Caco-2 (cell line): ENCODE data around the gene NUP93. TPM values are rescaled to one million over a fixed set of nuclear protein-coding genes. Genes with fewer than 3 reads are reported as not detected.

ENCODE experiments used
- BruUV-seq: library from RNA; stranded (reverse); fragments of 400-500 nt; replicated peaks from 2 replicates; lab custom pipeline; 2021; lab: Mats Ljungman, UMichigan
- CTCF ChIA-PET: fragments of 300-600 bp; sonication (Branson Sonifier 250); formaldehyde crosslinking; loops from one replicate; lab custom pipeline; 2022; ENCODE audit warnings: antibody characterized with exemption; lab: Charles Lee
- POLR2A ChIA-PET: fragments of 300-600 bp; sonication (Branson Sonifier 250); formaldehyde crosslinking; loops from one replicate; lab custom pipeline; 2022; ENCODE audit warnings: antibody characterized with exemption; lab: Charles Lee
- DNase-seq, 2 experiments: peaks; one replicate each; pipeline versions ENCODE4 v3.0.0 to v3.0.0-alpha.2; 2020 to 2022
- H3K27me3 ChIP-seq: replicated peaks from 2 replicates; pipeline ENCODE4 v1.6.0; 2011; ENCODE audit warnings: low read length; ENCODE audit not compliant: control insufficient read depth, insufficient read depth
- H3K36me3 ChIP-seq: 2 replicates; pipeline ENCODE4 v1.5.1; 2011; ENCODE audit warnings: low read length; ENCODE audit not compliant: control insufficient read depth, insufficient read depth
- H3K4me1 ChIP-seq: fragments of 250-450 bp; sonication (Bioruptor Pico); 2 replicates; pipeline ENCODE4 v1.5.1; 2020; ENCODE audit warnings: mild to moderate bottlenecking
- H3K4me3 ChIP-seq: 2 replicates; pipeline ENCODE4 v1.5.1; 2011; ENCODE audit warnings: low read depth, mild to moderate bottlenecking, control low read depth, low read length
- H3K9me3 ChIP-seq: fragments of 250-450 bp; sonication (Bioruptor Pico); 2 replicates; pipeline ENCODE4 v1.5.1; 2020; ENCODE audit warnings: mild to moderate bottlenecking, moderate library complexity
- H3K27ac Mint-ChIP-seq: one replicate; pipeline ENCODE4 v1.8.0; 2022; ENCODE audit warnings: mixed read lengths; ENCODE audit not compliant: unreplicated experiment
- H3K27me3 Mint-ChIP-seq: one replicate; pipeline ENCODE4 v1.8.0; 2022; ENCODE audit warnings: mixed read lengths; ENCODE audit not compliant: insufficient read depth, unreplicated experiment
- H3K36me3 Mint-ChIP-seq: one replicate; pipeline ENCODE4 v1.8.0; 2022; ENCODE audit warnings: mild to moderate bottlenecking, mixed read lengths; ENCODE audit not compliant: insufficient read depth, unreplicated experiment
- H3K4me1 Mint-ChIP-seq: one replicate; pipeline ENCODE4 v1.8.0; 2022; ENCODE audit warnings: low read depth, mixed read lengths; ENCODE audit not compliant: unreplicated experiment
- H3K4me3 Mint-ChIP-seq: one replicate; pipeline ENCODE4 v1.8.0; 2022; ENCODE audit warnings: mild to moderate bottlenecking, moderate library complexity, mixed read lengths; ENCODE audit not compliant: unreplicated experiment
- H3K9me3 Mint-ChIP-seq: one replicate; pipeline ENCODE4 v1.8.0; 2022; ENCODE audit warnings: mixed read lengths; ENCODE audit not compliant: unreplicated experiment
- intact Hi-C: fragments of 100-400 bp; cut with micrococcal nuclease; formaldehyde crosslinking; loops from one replicate; pipeline ENCODE4 v1.10.0; 2022; ENCODE audit not compliant: unreplicated experiment
- total RNA-seq: library from RNA; stranded (reverse); gene quantifications from 2 replicates; pipeline ENCODE4 v1.2.3, GENCODE V29; 2022
- TF ChIP-seq, protein P1 (sequence below), 2 experiments: fragments of 200-600 bp in 1 of 2; IDR thresholded peaks; 1 replicate in 1 of 2; 2 replicates in 1 of 2; pipeline versions ENCODE4 v1.5.1 to v1.8.0; 2011 to 2022; ENCODE audit warnings: antibody characterized with exemption in 1 of 2, control low read depth in 1 of 2, inconsistent platforms in 1 of 2, low read depth in 1 of 2, low read length in 1 of 2, mild to moderate bottlenecking in 1 of 2, moderate library complexity in 1 of 2; ENCODE audit not compliant: insufficient read depth in 1 of 2, severe bottlenecking in 1 of 2, unreplicated experiment in 1 of 2

Gene NUP93
- total RNA-seq, 1 experiment from 2014 or later = 148 TPM

DNA sequence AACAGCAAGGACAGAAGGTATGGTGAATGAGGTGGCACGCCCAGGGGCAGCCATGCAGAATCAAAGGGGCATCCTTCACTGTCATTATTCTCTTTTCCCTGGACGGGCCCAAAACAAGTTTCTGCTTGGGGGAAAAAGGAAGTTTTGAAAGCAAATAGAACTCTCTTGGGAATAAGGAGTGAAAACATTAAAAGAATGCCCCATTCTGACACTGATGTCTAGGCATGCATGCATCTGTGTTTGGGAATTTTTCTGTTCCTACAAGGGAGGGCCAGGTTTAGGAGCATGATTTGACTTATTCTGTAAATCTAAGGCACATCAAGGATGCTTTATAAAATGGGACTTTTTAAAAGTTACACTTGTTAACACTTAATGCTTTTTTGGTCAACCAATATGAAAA lies 100.7 kb downstream of the NUP93 start:
- Mint-ChIP-seq H3K9me3 (no peaks in the 10 kb centered on the region), H3K27me3 (no peaks in the 10 kb centered on the region), H3K36me3 (peaks cover 66% of the 10 kb centered on the region), H3K4me3 (no peak overlapping the region), H3K4me1 (no peaks in the 10 kb centered on the region), H3K27ac (no peak overlapping the region)
- ChIA-PET CTCF (interaction anchor here (0.6 kb wide), 1 partner anchor 36 kb away, joined by 5 read pairs; no protein-coding TSS in a partner anchor), POLR2A (no interaction called here)
- no peaks in the 10 kb centered on the region for H3K27me3 ChIP-seq
- H3K4me1 ChIP-seq = peaks cover 9% of the 10 kb centered on the region
- BruUV-seq = no TSS peak
- H3K36me3 ChIP-seq = no peaks in the 10 kb centered on the region
- H3K9me3 ChIP-seq = no peaks in the 10 kb centered on the region
- intact Hi-C loops = no loop called here
- no peak overlapping the region for H3K4me3 ChIP-seq
- DNase-seq = no peak
- TF ChIP-seq, protein P1, sequence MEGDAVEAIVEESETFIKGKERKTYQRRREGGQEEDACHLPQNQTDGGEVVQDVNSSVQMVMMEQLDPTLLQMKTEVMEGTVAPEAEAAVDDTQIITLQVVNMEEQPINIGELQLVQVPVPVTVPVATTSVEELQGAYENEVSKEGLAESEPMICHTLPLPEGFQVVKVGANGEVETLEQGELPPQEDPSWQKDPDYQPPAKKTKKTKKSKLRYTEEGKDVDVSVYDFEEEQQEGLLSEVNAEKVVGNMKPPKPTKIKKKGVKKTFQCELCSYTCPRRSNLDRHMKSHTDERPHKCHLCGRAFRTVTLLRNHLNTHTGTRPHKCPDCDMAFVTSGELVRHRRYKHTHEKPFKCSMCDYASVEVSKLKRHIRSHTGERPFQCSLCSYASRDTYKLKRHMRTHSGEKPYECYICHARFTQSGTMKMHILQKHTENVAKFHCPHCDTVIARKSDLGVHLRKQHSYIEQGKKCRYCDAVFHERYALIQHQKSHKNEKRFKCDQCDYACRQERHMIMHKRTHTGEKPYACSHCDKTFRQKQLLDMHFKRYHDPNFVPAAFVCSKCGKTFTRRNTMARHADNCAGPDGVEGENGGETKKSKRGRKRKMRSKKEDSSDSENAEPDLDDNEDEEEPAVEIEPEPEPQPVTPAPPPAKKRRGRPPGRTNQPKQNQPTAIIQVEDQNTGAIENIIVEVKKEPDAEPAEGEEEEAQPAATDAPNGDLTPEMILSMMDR (IDR thresholded peaks at IDR 0.05; ENCODE audit: insufficient read depth in 1 of 2, low read depth in 1 of 2, low read length in 1 of 2, severe bottlenecking in 1 of 2, unreplicated experiment in 1 of 2) = no peak

DNA sequence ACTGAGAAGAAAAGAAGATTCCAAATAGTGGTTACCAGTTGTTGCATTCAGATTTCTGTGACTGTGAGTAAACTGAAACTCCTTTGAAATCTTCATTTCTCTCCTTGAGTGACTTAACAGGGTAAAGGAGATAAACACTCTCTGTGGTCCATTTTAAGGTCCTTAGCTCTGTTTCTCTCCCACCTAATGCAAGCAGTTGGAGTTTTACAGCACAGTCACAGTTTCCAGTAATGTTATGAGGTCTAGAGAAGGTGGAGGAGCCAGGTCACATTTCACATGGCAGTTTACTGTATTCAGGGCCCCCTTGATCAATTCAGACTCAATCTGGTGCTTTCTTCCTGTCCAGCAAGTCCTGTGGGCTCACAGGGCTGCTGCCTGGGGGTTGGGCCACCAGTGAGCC lies 102.8 kb downstream of the NUP93 start:
- no peak for DNase-seq

DNA sequence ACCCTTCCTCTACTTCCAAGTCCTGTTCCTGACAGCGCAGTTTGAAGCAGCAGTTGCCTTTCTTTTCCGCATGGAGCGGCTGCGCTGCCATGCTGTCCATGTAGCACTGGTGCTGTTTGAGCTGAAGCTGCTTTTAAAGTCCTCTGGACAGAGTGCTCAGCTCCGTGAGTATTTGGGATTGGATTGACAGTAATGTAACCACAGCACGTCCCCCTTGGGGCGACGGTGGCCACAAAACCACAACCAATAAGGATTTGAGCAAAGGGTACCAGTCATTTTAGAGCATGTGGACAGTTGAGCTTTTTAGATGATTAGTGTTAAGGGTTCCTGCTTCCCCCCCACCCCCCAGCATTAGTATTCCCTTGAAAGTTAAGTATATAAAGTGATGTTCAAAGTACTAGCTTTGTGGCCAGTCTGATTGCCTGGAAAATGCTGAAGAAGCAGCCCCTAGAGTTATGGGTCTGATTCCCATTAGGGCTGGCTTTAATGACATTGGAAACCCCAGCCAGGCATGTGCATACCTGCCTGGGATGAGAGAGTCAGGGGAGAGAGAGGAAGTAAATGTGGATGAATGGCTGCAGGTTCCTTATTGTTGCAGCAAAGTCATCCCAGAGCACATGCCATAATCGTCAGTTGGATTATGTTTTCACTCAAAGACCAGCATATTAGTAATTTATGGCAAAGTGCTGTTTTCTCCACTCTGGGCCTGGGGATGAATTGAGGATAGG lies 103.5 kb downstream of the NUP93 start:
- Mint-ChIP-seq H3K4me3 (no peak overlapping the region), H3K9me3 (no peaks in the 10 kb centered on the region), H3K27me3 (no peaks in the 10 kb centered on the region), H3K27ac (peak overlapping the region; percentile 69), H3K4me1 (peaks cover 7% of the 10 kb centered on the region), H3K36me3 (peaks cover 68% of the 10 kb centered on the region)
- Histone ChIP-seq H3K27me3 (no peaks in the 10 kb centered on the region), H3K4me1 (peaks cover 22% of the 10 kb centered on the region), H3K4me3 (no peak overlapping the region), H3K36me3 (peaks cover 5% of the 10 kb centered on the region), H3K9me3 (no peaks in the 10 kb centered on the region)
- intact Hi-C loops = no loop called here
- no TSS peak for BruUV-seq
- ChIA-PET CTCF (interaction anchor here (0.6 kb wide), 1 partner anchor 30 kb away, joined by 5 read pairs; no protein-coding TSS in a partner anchor), POLR2A (no interaction called here)
- DNase-seq = no peak
- TF ChIP-seq, protein P1 (IDR thresholded peaks at IDR 0.05; ENCODE audit: insufficient read depth in 1 of 2, low read depth in 1 of 2, low read length in 1 of 2, severe bottlenecking in 1 of 2, unreplicated experiment in 1 of 2) = no peak

More for the DNA sequence above, 102.8 kb downstream of the NUP93 start:
- Mint-ChIP-seq H3K4me1 (peaks cover 7% of the 10 kb centered on the region), H3K27me3 (no peaks in the 10 kb centered on the region), H3K9me3 (no peaks in the 10 kb centered on the region), H3K36me3 (peaks cover 64% of the 10 kb centered on the region), H3K27ac (peak overlapping the region; percentile 69), H3K4me3 (no peak overlapping the region)
- ChIA-PET POLR2A (no interaction called here), CTCF (interaction anchor here (0.6 kb wide), 1 partner anchor 30 kb away, joined by 5 read pairs; no protein-coding TSS in a partner anchor)
- Histone ChIP-seq H3K4me3 (no peak overlapping the region), H3K36me3 (peaks cover 4% of the 10 kb centered on the region), H3K4me1 (peaks cover 16% of the 10 kb centered on the region), H3K27me3 (no peaks in the 10 kb centered on the region), H3K9me3 (no peaks in the 10 kb centered on the region)
- TF ChIP-seq, protein P1 (IDR thresholded peaks at IDR 0.05; ENCODE audit: insufficient read depth in 1 of 2, low read depth in 1 of 2, low read length in 1 of 2, severe bottlenecking in 1 of 2, unreplicated experiment in 1 of 2) = no peak
- BruUV-seq = no TSS peak
- intact Hi-C loops = no loop called here
